Esophagus squamous epithelium (tissue), 4 donors: ENCODE measurements around the gene COPS8.

Source experiments
- POLR2A ChIP-seq, 4 donors: fragments of 450-650 bp; IDR thresholded peaks; one replicate each; pipeline ENCODE4 v1.6.1; 2017; ENCODE audit warnings: antibody characterized with exemption in 4 of 4, mild to moderate bottlenecking in 4 of 4, moderate library complexity in 3 of 4
- TF ChIP-seq, protein P1 (sequence below), 6 experiments: fragments of 450-650 bp in 4 of 6; fragments of 200-600 bp in 2 of 6; sonication (generic) in 2 of 6; IDR thresholded peaks; one replicate each; pipeline ENCODE4 v1.5.1; 2016 to 2019; ENCODE audit warnings: antibody characterized with exemption in 6 of 6, mild to moderate bottlenecking in 4 of 6, moderate library complexity in 4 of 6

DNA sequence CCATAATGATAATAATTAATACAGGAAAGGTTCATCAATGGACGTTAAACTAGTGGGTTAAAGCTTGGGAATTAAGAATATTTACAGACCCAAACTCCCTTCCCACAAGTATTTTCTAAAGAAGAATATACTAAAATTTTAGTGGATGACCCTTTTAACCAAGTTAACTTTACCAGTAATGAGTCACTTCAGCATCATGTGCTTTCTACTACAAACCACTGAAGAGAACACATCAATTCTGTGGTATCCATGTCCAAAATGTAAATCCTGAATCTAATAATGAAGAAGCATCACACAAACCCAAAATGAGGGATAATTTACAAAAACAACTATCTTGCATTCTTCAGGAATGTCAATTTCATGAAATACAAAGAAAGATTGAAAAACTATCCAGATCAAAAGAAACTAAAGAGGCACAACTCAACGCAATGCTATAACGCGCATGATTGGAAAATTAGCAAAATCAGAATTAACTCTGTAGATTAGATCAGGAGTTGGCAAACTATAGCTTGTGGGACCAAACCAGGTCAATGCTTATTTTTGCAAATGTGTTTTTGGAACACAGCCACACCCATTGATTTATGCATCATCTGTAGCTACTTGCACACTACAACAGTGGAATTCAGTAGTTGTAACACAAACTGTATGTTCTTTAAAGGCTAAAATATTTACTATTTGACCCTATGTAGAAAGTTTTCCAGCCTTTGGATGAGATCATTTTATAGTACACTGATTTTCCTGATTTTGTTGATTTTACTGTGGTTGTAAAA is 27.5 kb downstream of the COPS8 start:
- TF ChIP-seq POLR2A (IDR thresholded peaks at IDR 0.05): no peak
- TF ChIP-seq, protein P1, sequence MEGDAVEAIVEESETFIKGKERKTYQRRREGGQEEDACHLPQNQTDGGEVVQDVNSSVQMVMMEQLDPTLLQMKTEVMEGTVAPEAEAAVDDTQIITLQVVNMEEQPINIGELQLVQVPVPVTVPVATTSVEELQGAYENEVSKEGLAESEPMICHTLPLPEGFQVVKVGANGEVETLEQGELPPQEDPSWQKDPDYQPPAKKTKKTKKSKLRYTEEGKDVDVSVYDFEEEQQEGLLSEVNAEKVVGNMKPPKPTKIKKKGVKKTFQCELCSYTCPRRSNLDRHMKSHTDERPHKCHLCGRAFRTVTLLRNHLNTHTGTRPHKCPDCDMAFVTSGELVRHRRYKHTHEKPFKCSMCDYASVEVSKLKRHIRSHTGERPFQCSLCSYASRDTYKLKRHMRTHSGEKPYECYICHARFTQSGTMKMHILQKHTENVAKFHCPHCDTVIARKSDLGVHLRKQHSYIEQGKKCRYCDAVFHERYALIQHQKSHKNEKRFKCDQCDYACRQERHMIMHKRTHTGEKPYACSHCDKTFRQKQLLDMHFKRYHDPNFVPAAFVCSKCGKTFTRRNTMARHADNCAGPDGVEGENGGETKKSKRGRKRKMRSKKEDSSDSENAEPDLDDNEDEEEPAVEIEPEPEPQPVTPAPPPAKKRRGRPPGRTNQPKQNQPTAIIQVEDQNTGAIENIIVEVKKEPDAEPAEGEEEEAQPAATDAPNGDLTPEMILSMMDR (IDR thresholded peaks at IDR 0.05): no peak
